ENCODE data around the gene SYNPR.

Gene SYNPR

GRCh38 chr3:63274359-63274758, 3.7 kb upstream of the SYNPR start:
- DNase-seq (ENCODE audit: low read depth in 2 of 2) = no peak
- TF ChIP-seq CTCF (IDR thresholded peaks at IDR 0.05; ENCODE audit: low read depth, low read length) = no peak
- no peak overlapping the region for H3K4me3 ChIP-seq (replicated peaks in 1 of 2; ENCODE audit: low read depth in 2 of 2, low read length in 2 of 2)

- no peak for DNase-seq (ENCODE audit: low read depth in 2 of 2)
- no peak overlapping the region for H3K4me3 ChIP-seq (replicated peaks in 1 of 2; ENCODE audit: low read depth in 2 of 2, low read length in 2 of 2)
- TF ChIP-seq CTCF (IDR thresholded peaks at IDR 0.05; ENCODE audit: low read depth, low read length) = no peak
Observed at GRCh38 chr3:63279005-63279841, 1.1 kb downstream of the SYNPR start.

- no peak for DNase-seq (ENCODE audit: low read depth in 2 of 2)
- TF ChIP-seq CTCF (IDR thresholded peaks at IDR 0.05; ENCODE audit: low read depth, low read length) = no peak
- H3K4me3 ChIP-seq (replicated peaks in 1 of 2; ENCODE audit: low read depth in 2 of 2, low read length in 2 of 2) = no peak overlapping the region
Observed at GRCh38 chr3:63287610-63288009, 9.5 kb downstream of the SYNPR start.

GRCh38 chr3:63290686-63291085, 12.6 kb downstream of the SYNPR start:
- no peak overlapping the region for H3K4me3 ChIP-seq (replicated peaks in 1 of 2; ENCODE audit: low read depth in 2 of 2, low read length in 2 of 2)
- no peak for TF ChIP-seq CTCF (IDR thresholded peaks at IDR 0.05; ENCODE audit: low read depth, low read length)
- DNase-seq (ENCODE audit: low read depth in 2 of 2) = no peak

- TF ChIP-seq CTCF (IDR thresholded peaks at IDR 0.05; ENCODE audit: low read depth, low read length) = no peak
- DNase-seq (ENCODE audit: low read depth in 2 of 2) = no peak
- H3K4me3 ChIP-seq (replicated peaks in 1 of 2; ENCODE audit: low read depth in 2 of 2, low read length in 2 of 2) = no peak overlapping the region
Observed at GRCh38 chr3:63294332-63294731, 16.2 kb downstream of the SYNPR start.

- DNase-seq (ENCODE audit: low read depth in 2 of 2) = no peak
- no peak overlapping the region for H3K4me3 ChIP-seq (replicated peaks in 1 of 2; ENCODE audit: low read depth in 2 of 2, low read length in 2 of 2)
- TF ChIP-seq CTCF (IDR thresholded peaks at IDR 0.05; ENCODE audit: low read depth, low read length) = no peak
Observed at GRCh38 chr3:63295356-63295755, 17.2 kb downstream of the SYNPR start.

- no peak for TF ChIP-seq CTCF (IDR thresholded peaks at IDR 0.05; ENCODE audit: low read depth, low read length)
- no peak for DNase-seq (ENCODE audit: low read depth in 2 of 2)
- no peak overlapping the region for H3K4me3 ChIP-seq (replicated peaks in 1 of 2; ENCODE audit: low read depth in 2 of 2, low read length in 2 of 2)
Observed at GRCh38 chr3:63295806-63296205, 17.7 kb downstream of the SYNPR start.
